ENCODE data around the gene PCDH1. TPM values are rescaled to one million over a fixed set of nuclear protein-coding genes. Genes with fewer than 3 reads are reported as not detected.

PCDH1 gene
- total and polyA plus RNA-seq, 2 of the 8 experiments (the other 6 are each of a cell fraction or from before 2014, with no cell fraction given) = 101 to 102 TPM

GRCh38 chr5:141902015-141902814, 24.0 kb upstream of the PCDH1 start:
- no peak overlapping the region; the same call in 1 of the 2 replicates for H2BK20ac ChIP-seq (ENCODE audit: low read length)
- H3K27me3 ChIP-seq (replicated peaks in 1 of 4; ENCODE audit: control insufficient read depth in 3 of 4, extremely low read depth in 1 of 4, insufficient read depth in 3 of 4, low read length in 3 of 4) = no peaks in the 10 kb centered on the region; a peak in 1 of 7 replicates
- H3K4me1 ChIP-seq (replicated peaks in 1 of 4; ENCODE audit: control insufficient read depth in 3 of 4, insufficient read depth in 4 of 4, low read length in 3 of 4) = no peaks in the 10 kb centered on the region
- H3K27ac ChIP-seq (ENCODE audit: low read depth, low read length) = no peak overlapping the region
- CTCF ChIA-PET (ENCODE audit: partially characterized antibody) = interaction anchor here (0.5 to 2.3 kb wide), 9 partner anchors 11 to 236 kb away, joined by 3 to 9 read pairs (median 4); no protein-coding TSS in a partner anchor
- no peak overlapping the region for H4K91ac ChIP-seq (replicated peaks; ENCODE audit: insufficient read length, low read length)
- H2AFZ ChIP-seq (ENCODE audit: low read length) = 0 out of 2 replicates have a peak overlapping the region, but pooled peaks have one; percentile 4
- H3K9ac ChIP-seq (replicated peaks in 1 of 4; ENCODE audit: extremely low read depth in 1 of 4, low read depth in 3 of 4, low read length in 3 of 4) = no peak overlapping the region
- no peaks in the 10 kb centered on the region for H3K9me3 ChIP-seq (ENCODE audit: insufficient read depth in 2 of 2, low read depth in 1 of 2, low read length in 1 of 2)
- FAIRE-seq (no peak), DNase-seq (ENCODE audit: low read depth in 1 of 2, low spot score in 2 of 2) (no peak)
- no peak overlapping the region for H3K23ac ChIP-seq (ENCODE audit: insufficient read length)
- no peak overlapping the region for H3K4me2 ChIP-seq (ENCODE audit: insufficient read depth in 1 of 2, low read depth in 2 of 2, low read length in 2 of 2)
- 87% methylated on average over 5 of the region's 5 CpGs; no CpG with 5 or more reads in 1 of the 2 experiments for WGBS, 2 experiments (ENCODE audit: extremely low coverage in 1 of 2, insufficient coverage in 1 of 2, insufficient read length in 1 of 2, insufficient replicate concordance in 2 of 2, low coverage in 1 of 2, low lambda C conversion rate in 2 of 2, missing lambda C conversion rate in 1 of 2)
- no peak overlapping the region for H3K14ac ChIP-seq (ENCODE audit: insufficient read length)
- no peak overlapping the region for H2BK15ac ChIP-seq (ENCODE audit: low read length)
- H2BK120ac ChIP-seq (replicated peaks; ENCODE audit: low read depth, low read length) = no peak overlapping the region
- no peaks in the 10 kb centered on the region for H4K20me1 ChIP-seq (replicated peaks in 1 of 2; ENCODE audit: control insufficient read depth in 1 of 2, insufficient read depth in 2 of 2, low read length in 2 of 2)
- no peak overlapping the region for H2BK12ac ChIP-seq (ENCODE audit: low read depth, low read length)
- no peak overlapping the region for H3K4ac ChIP-seq (replicated peaks; ENCODE audit: insufficient read length, low read depth, low read length)
- H2BK5ac ChIP-seq (ENCODE audit: low read depth, low read length) = no peak overlapping the region
- no peak overlapping the region for H3K4me3 ChIP-seq (ENCODE audit: extremely low read depth in 1 of 4, insufficient read depth in 2 of 4, low read depth in 3 of 4, low read length in 4 of 4)
- no peaks in the 10 kb centered on the region for H3K79me1 ChIP-seq (ENCODE audit: low read depth, low read length)
- H3K23me2 ChIP-seq (ENCODE audit: low read depth, low read length) = no peaks in the 10 kb centered on the region
- H3K18ac ChIP-seq (ENCODE audit: extremely low read depth, low read length) = no peak overlapping the region
- H3K56ac ChIP-seq (replicated peaks; ENCODE audit: insufficient read length, low read depth, low read length) = no peak overlapping the region
- H4K5ac ChIP-seq (ENCODE audit: insufficient read length, low read depth, low read length) = no peak overlapping the region
- no peak overlapping the region for H2AK5ac ChIP-seq (ENCODE audit: low read depth, low read length)
- no peak overlapping the region for H4K8ac ChIP-seq (ENCODE audit: extremely low read depth, insufficient read depth, low read length)
- no peaks in the 10 kb centered on the region for H3K36me3 ChIP-seq (ENCODE audit: control insufficient read depth in 2 of 4, insufficient read depth in 4 of 4, low read length in 3 of 4)
- no peaks in the 10 kb centered on the region for H3K79me2 ChIP-seq (ENCODE audit: control insufficient read depth in 1 of 2, insufficient read depth in 2 of 2, low read length in 2 of 2)
- POLR2A ChIA-PET (ENCODE audit: partially characterized antibody) = interaction anchor here (1.0 kb wide), 1 partner anchor 12 kb away, joined by 5 read pairs; no protein-coding TSS in a partner anchor
- TF ChIP-seq EGR1 (IDR thresholded peaks at IDR 0.05; ENCODE audit: borderline replicate concordance, low read depth, low read length) (no peak), MAFK (IDR thresholded peaks at IDR 0.05; ENCODE audit: low read depth, low read length) (no peak), SAP30 (IDR thresholded peaks at IDR 0.05; ENCODE audit: insufficient read depth, insufficient replicate concordance, low read length) (no peak), NRF1 (IDR thresholded peaks at IDR 0.05; ENCODE audit: low read depth, low read length) (no peak), BRCA1 (IDR thresholded peaks at IDR 0.05; ENCODE audit: low read depth, low read length) (no peak), NANOG (IDR thresholded peaks at IDR 0.05; ENCODE audit: insufficient read depth, low read depth, low read length, poor library complexity, severe bottlenecking) (no peak), YY1 (IDR thresholded peaks at IDR 0.05; ENCODE audit: low read depth, low read length) (no peak), CTCF (IDR thresholded peaks at IDR 0.05; ENCODE audit: control extremely low read depth in 1 of 3, insufficient read depth in 1 of 3, low read depth in 1 of 3, low read length in 3 of 3) (no peak), CTBP2 (IDR thresholded peaks at IDR 0.05; ENCODE audit: borderline replicate concordance, insufficient read depth, insufficient read length, low read length) (no peak)

Measured in H1 (cell line).